Left lung (tissue), 10 donors: ENCODE measurements around the gene ABHD2. TPM values are rescaled to one million over a fixed set of nuclear protein-coding genes. Genes with fewer than 3 reads are reported as not detected.

ENCODE experiments used
- ATAC-seq: fragments of 200-7000 bp; cut with Tn5 transposase; one replicate; pipeline ENCODE4 v1.9.1; 2020; ENCODE audit warnings: moderate library complexity
- DNase-seq, 4 donors: peaks; one replicate each; pipeline ENCODE4 v3.0.0-alpha.2; 2013 to 2020
- H3K27ac ChIP-seq, 2 donors: fragments of 200-600 bp; sonication (generic) in 1 of 2; one replicate each; pipeline versions ENCODE4 v1.5.0 to v1.8.0; 2020 to 2021
- H3K27me3 ChIP-seq, 2 donors: fragments of 200-600 bp; sonication (generic) in 1 of 2; one replicate each; pipeline versions ENCODE4 v1.5.0 to v1.8.0; 2020 to 2021
- H3K36me3 ChIP-seq, 2 donors: fragments of 200-600 bp; sonication (generic) in 1 of 2; one replicate each; pipeline versions ENCODE4 v1.5.0 to v1.8.0; 2020 to 2021
- H3K4me1 ChIP-seq, 2 donors: fragments of 200-600 bp; one replicate each; pipeline ENCODE4 v1.8.0; 2021
- H3K4me3 ChIP-seq, 2 donors: fragments of 200-600 bp; sonication (generic) in 1 of 2; one replicate each; pipeline versions ENCODE4 v1.5.0 to v1.8.0; 2020 to 2021; ENCODE audit warnings: mild to moderate bottlenecking in 1 of 2
- H3K9me3 ChIP-seq, 2 donors: fragments of 200-600 bp; sonication (generic) in 1 of 2; one replicate each; pipeline versions ENCODE4 v1.5.0 to v1.8.0; 2020 to 2021
- intact Hi-C, 2 donors: fragments of 100-400 bp; cut with DNase I; formaldehyde crosslinking; loops; one replicate each; pipeline versions ENCODE4 v1.11.2 to v1.14.2; 2022
- polyA plus RNA-seq, 6 donors: library from polyadenylated mRNA; unstranded; fragments of 120-200 nt; gene quantifications; one replicate each; pipeline ENCODE4 v1.2.1, GENCODE V29; 2013; ENCODE audit not compliant: insufficient read length in 6 of 6
- total RNA-seq, 2 donors: library from RNA; stranded (reverse); fragmentation: NEBNext Ultra II Directional; extraction: Animal tissue kit (Norgen Biotek cat#: 25700); gene quantifications; one replicate each; pipeline ENCODE4 v1.2.1, GENCODE V29; 2021
- TF ChIP-seq, protein P1 (sequence below), 2 donors: fragments of 200-600 bp; sonication (generic) in 1 of 2; IDR thresholded peaks; one replicate each; pipeline versions ENCODE4 v1.5.0 to v1.8.0; 2021; ENCODE audit warnings: antibody characterized with exemption in 2 of 2
- donor health status: DM: no; HTN: yes; CAD: no.
- donor health status: DM: no; HTN: no; CAD: no.

Gene ABHD2
- total and polyA plus RNA-seq, 8 donors, result 35.4 to 231 (median 46.9) TPM

DNA sequence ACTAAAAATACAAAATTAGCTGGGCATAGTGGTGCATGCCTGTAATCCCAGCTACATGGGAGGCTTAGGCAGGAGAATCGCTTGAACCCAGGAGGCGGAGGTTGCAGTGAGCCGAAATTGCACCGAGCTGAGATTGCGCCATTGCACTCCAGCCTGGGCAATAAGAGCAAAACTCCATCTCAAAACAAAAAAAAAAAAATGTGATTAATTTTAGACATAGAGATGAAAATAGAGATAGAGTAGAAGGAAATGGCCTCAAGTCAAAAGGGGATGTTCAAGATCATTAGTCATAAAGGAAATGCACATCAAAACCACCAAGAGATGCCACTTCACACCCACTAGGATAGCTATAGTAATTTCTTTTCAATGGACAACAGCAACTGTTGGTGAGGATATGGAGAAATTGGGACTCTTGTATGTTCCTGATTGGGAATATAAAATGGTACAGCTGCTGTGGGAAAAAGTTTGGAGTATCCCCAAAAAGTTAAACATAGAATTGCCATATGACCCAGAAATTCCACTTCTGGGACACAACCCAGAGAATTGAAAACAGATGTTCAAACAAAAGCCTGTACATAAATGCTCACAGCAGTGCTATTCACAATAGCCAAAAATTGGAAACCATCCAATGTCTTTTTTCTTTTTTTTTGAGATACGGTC lies 55.4 kb downstream of the ABHD2 start:
- no peak overlapping the region for H3K4me3 ChIP-seq
- peaks cover 0 to 6% of the 10 kb centered on the region in 2 donors for H3K36me3 ChIP-seq
- peaks cover 20 to 70% of the 10 kb centered on the region in 2 donors for H3K4me1 ChIP-seq
- peak overlapping the region; percentile 22 to 71 for H3K27ac ChIP-seq
- no peaks in the 10 kb centered on the region for H3K27me3 ChIP-seq
- intact Hi-C loops, result no loop called here
- ATAC-seq (peak; percentile 32), DNase-seq (peak in 2 of 4 donors; percentile 86 to 90)
- TF ChIP-seq, protein P1, sequence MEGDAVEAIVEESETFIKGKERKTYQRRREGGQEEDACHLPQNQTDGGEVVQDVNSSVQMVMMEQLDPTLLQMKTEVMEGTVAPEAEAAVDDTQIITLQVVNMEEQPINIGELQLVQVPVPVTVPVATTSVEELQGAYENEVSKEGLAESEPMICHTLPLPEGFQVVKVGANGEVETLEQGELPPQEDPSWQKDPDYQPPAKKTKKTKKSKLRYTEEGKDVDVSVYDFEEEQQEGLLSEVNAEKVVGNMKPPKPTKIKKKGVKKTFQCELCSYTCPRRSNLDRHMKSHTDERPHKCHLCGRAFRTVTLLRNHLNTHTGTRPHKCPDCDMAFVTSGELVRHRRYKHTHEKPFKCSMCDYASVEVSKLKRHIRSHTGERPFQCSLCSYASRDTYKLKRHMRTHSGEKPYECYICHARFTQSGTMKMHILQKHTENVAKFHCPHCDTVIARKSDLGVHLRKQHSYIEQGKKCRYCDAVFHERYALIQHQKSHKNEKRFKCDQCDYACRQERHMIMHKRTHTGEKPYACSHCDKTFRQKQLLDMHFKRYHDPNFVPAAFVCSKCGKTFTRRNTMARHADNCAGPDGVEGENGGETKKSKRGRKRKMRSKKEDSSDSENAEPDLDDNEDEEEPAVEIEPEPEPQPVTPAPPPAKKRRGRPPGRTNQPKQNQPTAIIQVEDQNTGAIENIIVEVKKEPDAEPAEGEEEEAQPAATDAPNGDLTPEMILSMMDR (IDR thresholded peaks at IDR 0.05), result no peak
- no peaks in the 10 kb centered on the region for H3K9me3 ChIP-seq

GRCh38 chr15:89144491-89144890 lies 56.2 kb downstream of the ABHD2 start:
- Histone ChIP-seq H3K4me1 (peaks cover 20 to 62% of the 10 kb centered on the region in 2 donors), H3K27ac (peak overlapping the region in 1 of 2 donors; percentile 71), H3K4me3 (no peak overlapping the region), H3K27me3 (no peaks in the 10 kb centered on the region), H3K9me3 (no peaks in the 10 kb centered on the region), H3K36me3 (peaks cover 0 to 6% of the 10 kb centered on the region in 2 donors)
- TF ChIP-seq, protein P1 (IDR thresholded peaks at IDR 0.05), result no peak
- ATAC-seq (no peak), DNase-seq (no peak)
- intact Hi-C loops, result no loop called here

DNA sequence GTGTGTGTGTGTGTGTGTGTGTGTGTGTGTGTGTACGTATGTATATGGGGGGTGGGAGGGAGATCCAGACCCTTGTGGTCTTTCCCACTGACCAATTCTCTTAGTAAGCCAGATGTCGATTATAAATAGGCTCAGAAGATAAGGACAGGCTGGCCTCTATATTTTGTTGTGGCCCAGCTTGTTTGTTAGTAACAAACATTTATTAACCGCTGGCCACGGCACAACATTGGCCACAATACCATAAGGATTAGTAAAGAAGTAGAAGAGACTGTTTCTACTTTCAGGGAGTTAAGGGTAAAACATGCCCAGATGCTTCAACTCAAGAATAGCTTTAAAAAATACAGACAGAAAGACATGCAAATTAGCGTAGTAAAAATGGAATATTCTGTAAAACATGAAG lies 58.1 kb downstream of the ABHD2 start:
- Histone ChIP-seq H3K4me3 (no peak overlapping the region), H3K9me3 (no peaks in the 10 kb centered on the region), H3K27ac (no peak overlapping the region), H3K36me3 (peaks cover 0 to 3% of the 10 kb centered on the region in 2 donors), H3K27me3 (no peaks in the 10 kb centered on the region), H3K4me1 (peaks cover 9 to 56% of the 10 kb centered on the region in 2 donors)
- DNase-seq, result peak in 1 of 4 donors; percentile 36
- intact Hi-C loops, result no loop called here
- ATAC-seq, result no peak
- TF ChIP-seq, protein P1 (IDR thresholded peaks at IDR 0.05), result no peak

GRCh38 chr15:89148126-89148525 lies 59.9 kb downstream of the ABHD2 start:
- intact Hi-C loops, result no loop called here
- TF ChIP-seq, protein P1 (IDR thresholded peaks at IDR 0.05), result no peak
- Histone ChIP-seq H3K9me3 (no peaks in the 10 kb centered on the region), H3K4me1 (peaks cover 11 to 39% of the 10 kb centered on the region in 2 donors), H3K27ac (no peak overlapping the region), H3K27me3 (no peaks in the 10 kb centered on the region), H3K36me3 (peaks cover 0 to 18% of the 10 kb centered on the region in 2 donors), H3K4me3 (no peak overlapping the region)
- ATAC-seq (no peak), DNase-seq (no peak)

DNA sequence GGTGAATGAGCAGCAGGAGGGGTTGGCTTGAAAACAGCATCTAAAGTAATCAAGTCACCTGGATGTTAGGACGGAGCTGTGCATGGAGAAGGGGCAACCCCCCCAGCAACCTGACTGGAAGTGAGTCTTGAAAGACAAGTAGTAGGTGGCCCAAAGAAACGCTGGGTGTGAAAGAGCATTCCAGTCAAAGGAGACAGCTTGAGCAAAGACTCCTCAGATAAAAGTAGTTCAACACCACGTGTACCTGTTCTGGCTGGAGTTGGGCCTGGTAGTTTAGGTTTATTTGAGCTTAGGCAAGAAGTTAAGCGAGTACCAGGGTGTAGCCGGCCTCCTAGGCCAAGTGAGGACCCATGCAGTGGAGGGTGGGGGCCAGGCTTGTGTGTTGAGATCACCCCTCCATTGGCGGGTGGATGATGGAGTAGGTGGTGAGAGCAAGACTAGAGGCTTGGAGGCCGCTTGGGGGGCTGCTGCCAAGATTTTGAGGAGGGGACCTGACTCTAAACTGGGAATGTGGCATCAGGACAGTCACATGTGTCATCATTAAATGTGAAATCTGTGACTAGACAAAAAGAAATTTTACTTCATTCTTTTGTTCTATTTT lies 61.3 kb downstream of the ABHD2 start:
- intact Hi-C loops, result no loop called here
- no peaks in the 10 kb centered on the region for H3K9me3 ChIP-seq
- peaks cover 0 to 24% of the 10 kb centered on the region in 2 donors for H3K36me3 ChIP-seq
- TF ChIP-seq, protein P1 (IDR thresholded peaks at IDR 0.05), result no peak
- DNase-seq, result no peak
- H3K27ac ChIP-seq, result peak overlapping the region; percentile 47 to 77
- no peak overlapping the region for H3K4me3 ChIP-seq
- no peaks in the 10 kb centered on the region for H3K27me3 ChIP-seq
- peak; percentile 64 for ATAC-seq
- peaks cover 3 to 24% of the 10 kb centered on the region in 2 donors for H3K4me1 ChIP-seq
